Medulla oblongata (tissue), 1 donor: ENCODE data around the gene TYRP1.

Experiments used
- DNase-seq: peaks from one replicate; pipeline ENCODE4 v3.0.0-alpha.2; 2015; ENCODE audit errors: extremely low spot score

Gene TYRP1

DNA sequence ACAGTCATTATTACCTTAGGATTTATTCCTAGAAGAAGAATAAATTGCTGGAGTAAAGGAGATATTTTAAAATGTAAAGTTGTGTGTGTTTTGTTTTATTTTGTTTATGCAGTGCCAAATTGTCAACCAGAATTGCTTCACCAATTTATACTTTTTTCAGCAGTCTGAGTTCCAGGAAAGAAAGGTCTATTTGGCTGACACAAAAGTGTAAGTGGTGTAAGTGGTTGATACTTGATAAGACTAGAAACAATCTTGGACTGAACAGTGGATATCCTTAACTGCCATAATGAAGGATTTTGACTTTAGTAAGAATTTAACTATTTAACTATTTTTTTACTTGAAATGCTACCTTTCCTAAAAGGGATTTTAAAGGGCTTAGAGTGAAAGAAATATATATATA is 37.7 kb downstream of the TYRP1 start:
- DNase-seq: no peak

DNA sequence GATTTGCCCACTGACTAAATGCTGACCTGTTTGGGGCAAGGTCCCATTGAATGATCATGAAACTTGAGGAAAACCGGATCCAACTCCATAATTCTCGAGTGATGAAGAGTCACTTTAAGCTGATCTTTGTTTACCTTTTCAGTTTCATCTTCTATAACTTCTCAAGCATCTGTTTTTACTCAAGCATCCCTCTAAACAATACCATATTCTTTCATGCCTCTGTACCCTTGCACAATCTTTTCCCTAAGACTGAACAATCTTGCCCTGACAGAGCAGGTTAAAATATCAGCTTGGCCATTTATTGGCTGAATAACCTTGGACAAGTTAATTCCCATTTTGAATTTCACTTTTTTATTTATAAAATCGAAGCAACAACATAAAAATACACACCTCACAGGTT is 39.8 kb downstream of the TYRP1 start:
- no peak for DNase-seq

DNA sequence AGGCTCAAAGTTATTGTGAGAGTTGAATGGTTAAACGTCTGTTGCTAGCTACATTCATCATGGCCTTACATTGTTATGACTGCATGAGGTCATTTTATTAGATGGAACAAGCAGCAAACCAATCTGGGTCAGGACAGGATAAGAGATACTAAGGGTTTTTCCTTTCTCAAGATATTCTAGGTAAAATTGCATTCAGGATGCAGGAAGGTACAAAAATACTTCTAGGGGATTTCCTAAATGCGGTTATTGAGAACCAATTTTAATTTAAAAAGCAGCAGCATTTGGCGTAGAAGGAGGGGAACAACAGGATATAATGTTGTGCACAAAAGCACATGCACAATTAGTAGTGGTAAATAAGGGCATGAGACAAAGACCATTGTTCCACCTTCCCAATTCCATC is 42.5 kb downstream of the TYRP1 start:
- DNase-seq: no peak

DNA sequence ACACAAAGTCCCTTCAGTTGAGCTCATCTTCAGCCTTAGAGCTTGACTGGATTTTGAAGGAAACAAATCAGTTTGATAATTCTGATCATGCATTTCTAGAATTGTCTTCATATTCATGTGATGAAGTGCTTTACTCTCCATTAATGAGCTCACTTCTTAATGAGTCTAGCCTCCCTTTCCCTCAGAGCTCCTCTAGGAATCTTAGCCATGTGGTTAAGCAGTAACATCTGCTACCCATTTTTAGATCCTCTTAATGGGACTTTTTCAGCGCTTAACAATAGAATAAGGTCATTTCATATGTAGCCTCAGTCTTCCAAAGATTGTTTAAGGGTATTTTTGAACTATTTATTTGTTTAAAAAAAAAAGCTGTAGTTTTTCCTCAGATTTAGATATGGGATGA is 44.7 kb downstream of the TYRP1 start:
- no peak for DNase-seq

DNA sequence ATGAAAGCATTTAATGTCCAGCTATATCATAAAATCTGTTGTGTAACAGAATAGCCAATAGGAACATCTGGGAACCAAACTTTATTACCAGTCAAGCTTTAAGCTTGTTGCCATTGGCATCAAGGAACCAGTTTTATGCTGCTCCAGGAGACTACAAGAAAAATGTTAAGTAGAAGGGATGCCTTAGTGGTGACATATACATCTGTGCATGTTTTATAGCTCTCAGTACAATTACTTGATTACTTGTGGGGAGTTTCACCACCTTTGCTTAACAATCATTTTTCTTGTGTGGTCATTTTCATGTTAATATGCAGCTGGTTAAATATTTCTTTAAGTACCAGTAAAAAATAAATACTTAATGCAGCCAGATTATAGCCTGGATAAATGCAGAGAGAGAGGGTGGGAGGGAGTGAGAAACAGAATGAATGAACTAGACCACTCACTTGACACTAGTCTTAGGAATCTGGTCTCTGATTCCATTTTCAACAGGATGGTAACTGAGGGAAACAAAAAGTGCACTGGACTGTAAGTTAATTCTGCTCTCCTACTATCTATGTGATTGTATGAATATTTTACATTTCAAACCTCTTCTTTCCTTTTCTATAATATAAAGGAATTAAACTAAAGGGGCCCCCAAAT is 45.9 kb downstream of the TYRP1 start:
- DNase-seq: no peak

DNA sequence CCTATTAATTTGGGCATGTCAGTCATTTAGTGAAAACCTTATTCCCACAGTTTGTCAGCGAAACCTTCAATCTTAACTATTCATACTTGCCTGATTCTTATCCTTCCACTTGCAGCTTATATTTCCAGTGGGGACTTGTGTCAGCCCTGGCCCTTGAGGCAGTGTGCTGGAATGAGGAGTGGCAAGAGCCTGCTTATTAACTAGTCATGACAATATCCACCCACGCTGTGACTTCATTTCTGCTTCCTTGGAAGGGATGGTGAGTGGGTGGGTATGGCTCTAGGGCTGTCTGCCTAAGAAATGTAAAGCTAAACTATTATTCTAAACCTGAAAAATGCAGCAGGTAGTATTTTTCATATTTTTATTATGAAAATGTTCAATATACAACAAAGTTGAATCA is 47.7 kb downstream of the TYRP1 start:
- no peak for DNase-seq

DNA sequence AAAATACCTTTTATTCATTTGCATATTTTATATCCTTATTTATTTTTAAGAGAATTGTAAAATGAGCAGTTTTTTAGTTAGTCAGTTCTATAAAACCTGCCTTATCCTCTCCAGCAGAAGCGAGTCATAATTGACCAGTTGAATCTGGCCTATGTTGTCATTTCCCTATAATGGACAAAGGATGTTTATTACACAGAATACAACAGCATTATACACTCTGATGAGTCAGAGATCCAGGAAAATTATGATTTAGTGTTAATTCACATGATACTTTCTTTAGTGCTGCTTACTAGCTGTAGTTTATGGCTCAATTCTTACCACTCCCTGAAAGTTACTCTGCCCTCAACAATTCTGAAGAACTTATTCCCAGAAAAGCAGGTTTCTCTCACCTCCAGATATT is 54.8 kb downstream of the TYRP1 start:
- DNase-seq: no peak

DNA sequence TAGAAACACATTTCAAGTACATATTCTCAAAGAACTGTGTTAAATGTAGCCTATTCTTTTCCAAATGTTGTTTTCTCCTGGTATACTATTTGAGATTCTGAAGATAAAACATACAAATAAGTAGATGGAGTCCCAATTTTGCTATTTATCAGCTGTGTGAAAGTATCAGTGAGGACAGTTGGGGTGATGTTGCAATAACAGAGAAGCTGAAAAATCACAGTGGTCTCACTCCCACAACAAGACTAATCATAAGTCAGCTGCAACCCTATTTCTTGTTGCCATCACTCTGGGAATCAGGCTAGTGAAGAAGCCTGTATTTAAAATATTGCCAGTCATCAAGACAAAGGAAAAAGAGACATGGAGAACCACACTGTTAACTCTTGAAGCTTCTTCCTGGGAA is 55.8 kb downstream of the TYRP1 start:
- no peak for DNase-seq

DNA sequence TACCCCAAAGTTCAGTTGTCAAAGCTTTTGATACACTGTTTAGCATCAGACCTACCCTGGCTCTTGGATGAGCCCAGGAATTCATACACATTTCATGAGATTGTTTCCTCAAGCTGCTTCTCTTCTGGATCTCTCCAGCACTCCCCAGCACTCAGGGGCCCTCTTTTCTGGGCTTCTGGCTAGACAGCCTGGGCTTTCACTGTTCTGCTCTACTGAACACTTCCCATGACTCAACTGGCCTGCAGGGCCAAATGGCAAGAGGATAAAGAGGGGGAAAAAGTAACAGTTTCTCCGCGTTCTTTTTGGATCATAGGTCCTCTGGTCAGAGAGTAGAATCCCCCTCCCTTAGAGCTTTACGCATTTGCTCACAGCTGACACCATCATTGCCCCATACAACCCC is 60.7 kb downstream of the TYRP1 start:
- no peak for DNase-seq

DNA sequence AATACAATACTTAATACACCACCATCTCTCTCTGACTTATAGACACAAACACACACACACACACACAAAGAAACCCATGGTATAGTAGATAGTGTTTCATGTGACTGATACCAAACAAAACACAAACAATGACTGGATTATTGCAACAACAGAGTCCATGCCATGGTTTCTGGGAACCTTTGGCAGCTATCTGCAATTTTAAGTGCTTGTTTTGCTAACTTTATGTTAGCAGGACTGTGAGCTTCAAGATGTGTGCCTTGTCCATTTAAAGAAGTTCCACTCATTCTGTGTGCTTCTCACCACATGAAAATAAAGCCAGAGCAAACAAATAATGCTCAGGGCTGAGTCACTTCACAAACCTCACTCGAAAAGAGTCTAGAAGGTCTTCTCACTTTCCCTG is 66.6 kb downstream of the TYRP1 start:
- DNase-seq: peak; percentile 48
